SK-MEL-5 (cell line): ENCODE results near the gene PNMA6E. TPM values are rescaled to one million over a fixed set of nuclear protein-coding genes. Genes with fewer than 3 reads are reported as not detected.
A peak's percentile ranks its signal among the peaks of the same experiment; 100 is the strongest.

ENCODE experiments used
- DNase-seq: peaks from one replicate; pipeline ENCODE4 v3.0.0-alpha.2; 2016; ENCODE audit warnings: low read depth, low spot score
- in situ Hi-C: cut with HindIII; loops from 2 replicates; pipeline ENCODE4 v1.10.0; 2016; ENCODE audit warnings: low sequenced_read_pairs, high pct_unique_total_duplicates, low pct_unique_long_range_greater_than_20kb
- total RNA-seq: library from RNA; depleted of rRNA; stranded (reverse); fragments of >200 nt; shearing (Covaris generic); gene quantifications from 2 replicates; pipeline ENCODE4 v1.2.3, GENCODE V29; 2014

Gene PNMA6E
- total RNA-seq, 1 experiment from 2014 or later, result not detected

- in situ Hi-C loops, result no loop called here
- DNase-seq, result no peak
Observed at GRCh38 chrX:153440556-153441135, 39.5 kb upstream of the PNMA6E start.

DNA sequence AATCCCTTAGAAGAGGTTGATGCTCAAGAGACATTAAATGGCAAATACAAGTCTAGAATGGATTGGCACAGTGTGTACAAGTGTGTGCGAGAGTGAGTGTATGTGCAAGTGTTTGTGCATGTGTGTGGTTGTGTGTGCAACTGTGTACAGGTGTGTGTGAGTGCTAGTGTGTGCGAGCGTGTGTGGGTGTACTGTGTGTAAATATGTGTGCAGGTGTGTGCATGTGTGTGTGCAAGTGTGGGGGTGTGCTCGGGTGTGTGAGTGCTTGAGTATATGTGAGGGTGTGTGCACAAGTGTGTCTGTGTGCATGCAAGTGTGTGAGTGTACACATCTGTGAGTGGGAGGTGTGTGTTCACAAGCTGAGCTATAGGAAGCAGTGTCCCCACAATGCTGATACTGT is 38.8 kb upstream of the PNMA6E start:
- in situ Hi-C loops, result no loop called here

GRCh38 chrX:153438532-153438931 is 37.4 kb upstream of the PNMA6E start:
- peak; percentile 56 for DNase-seq
- in situ Hi-C loops, result no loop called here

More for the DNA sequence above, 38.8 kb upstream of the PNMA6E start:
- no peak for DNase-seq

DNA sequence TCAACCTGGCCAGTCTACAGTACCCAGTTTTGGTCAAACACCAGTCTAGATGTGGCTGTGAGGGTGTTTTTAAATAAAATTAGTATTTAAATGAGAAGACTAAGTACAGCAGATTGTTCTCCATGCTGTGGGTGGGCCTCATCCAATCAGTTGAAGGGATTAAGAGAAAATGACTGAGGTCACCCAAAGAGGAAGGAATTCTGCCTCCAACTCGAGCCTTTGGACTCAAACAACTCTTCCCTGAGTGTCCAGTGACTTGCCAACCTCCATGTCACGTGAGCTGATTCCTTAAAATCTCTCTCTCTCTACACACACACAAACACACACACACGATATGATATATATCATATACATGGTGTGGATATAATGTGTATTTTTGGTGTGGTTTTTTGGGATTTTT is 34.7 kb upstream of the PNMA6E start:
- DNase-seq, result no peak
- in situ Hi-C loops, result no loop called here

DNA sequence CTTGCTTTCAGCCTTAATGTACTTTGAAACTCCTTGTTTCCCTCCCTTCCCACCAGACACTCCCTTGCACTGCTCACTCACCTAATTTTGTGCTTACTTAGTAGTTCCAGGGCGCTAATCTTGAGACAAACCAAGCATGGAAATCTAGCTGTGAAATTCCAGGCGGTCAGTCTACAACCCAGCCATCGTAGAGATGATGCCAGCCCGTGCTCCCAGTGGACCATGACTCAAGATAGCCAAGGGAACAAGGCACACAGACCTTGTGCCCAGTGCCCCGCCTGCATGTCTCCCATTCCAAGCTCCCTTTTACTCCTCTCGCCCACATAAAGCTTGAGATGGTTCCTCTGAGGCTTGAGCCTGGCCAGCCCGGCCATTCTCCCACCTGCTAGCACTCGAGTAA is 33.7 kb upstream of the PNMA6E start:
- in situ Hi-C loops, result no loop called here
- DNase-seq, result no peak

DNA sequence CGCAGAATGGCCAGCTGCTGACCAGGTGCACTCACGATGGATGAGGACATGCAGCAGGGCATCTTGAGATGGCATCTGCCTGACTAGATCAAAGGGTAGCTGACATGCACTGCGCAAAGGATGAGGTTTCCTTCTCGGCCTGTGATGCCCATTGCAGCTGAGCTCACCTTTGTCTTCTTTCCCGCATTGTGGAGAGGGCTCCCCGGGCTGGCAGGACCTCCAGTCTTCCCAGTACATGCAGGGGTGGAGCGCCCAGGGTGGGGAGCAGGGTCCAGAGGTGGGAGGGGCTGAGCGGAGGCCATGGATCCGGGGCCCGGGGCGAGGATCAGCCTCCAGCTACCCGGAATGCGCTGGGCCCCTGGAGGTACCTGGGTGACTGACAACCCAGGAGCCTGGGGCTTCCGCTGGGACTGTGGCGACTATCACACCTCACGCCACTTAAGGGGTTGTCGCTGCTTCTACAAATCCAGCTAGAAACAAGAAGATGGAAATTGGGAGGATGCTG is 32.7 kb upstream of the PNMA6E start:
- DNase-seq, result no peak
- in situ Hi-C loops, result no loop called here

- in situ Hi-C loops, result no loop called here
- DNase-seq, result no peak
Observed at GRCh38 chrX:153433161-153433680, 32.1 kb upstream of the PNMA6E start.

- no peak for DNase-seq
- in situ Hi-C loops, result no loop called here
Observed at GRCh38 chrX:153430796-153431195, 29.6 kb upstream of the PNMA6E start.

DNA sequence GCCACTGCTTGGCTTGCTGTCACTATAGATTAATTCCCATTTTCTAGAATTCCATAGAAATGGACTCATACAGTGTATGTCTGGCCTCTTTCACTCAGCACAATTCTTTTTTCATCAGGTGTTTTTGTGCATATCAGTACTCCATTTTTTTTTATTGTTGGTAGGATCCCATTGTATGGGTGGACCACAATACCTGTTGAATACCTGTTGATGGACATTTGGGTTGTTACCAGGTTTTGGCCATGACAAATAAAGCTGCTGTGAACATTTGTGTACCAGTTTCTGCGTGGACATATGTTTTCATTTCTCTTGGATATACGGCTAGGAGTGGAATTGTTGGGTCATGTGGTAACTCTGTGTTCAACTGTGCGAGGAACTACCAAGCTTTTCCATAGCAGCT is 25.1 kb upstream of the PNMA6E start:
- no peak for DNase-seq
- in situ Hi-C loops, result no loop called here

DNA sequence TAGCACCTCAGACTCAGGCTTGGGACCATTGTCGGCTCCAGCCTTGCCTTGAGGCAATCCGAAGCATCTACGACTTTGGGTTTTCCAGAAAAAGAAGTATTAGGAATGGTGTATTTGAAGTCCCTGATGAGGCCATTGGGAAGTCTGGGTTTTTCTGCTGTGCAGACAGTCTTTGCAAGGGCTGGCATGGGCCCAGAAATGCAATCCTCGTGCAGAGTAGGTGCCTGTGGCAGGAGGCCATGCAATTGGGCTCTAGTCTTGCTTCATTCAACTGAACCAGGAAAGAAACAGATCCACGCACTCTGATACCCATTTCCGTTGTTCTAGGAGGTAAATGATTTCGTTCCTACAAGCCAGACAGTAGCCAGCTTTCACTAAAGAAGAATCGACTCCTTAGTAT is 22.5 kb upstream of the PNMA6E start:
- in situ Hi-C loops, result no loop called here
- DNase-seq, result no peak

DNA sequence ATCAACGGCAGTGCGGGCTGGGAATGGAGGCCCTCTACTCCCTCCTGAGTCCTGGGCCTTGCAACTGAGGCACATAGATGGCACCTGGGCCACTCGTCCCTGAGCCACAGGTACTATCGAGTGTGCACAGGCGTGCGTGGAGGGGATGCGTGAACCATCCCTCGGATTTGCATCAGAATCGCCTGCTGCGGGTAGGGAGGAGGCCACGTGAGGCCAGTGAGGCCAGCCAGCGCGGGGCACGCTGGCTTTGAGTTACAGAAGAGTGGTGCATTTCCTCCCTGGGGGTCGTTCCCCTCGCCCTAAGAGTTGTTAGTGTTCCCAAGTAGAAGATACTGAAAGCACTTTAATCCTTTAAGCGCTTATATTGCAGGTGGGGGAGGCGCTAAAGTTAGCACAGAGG is 20.7 kb upstream of the PNMA6E start:
- in situ Hi-C loops, result no loop called here
- DNase-seq, result no peak

DNA sequence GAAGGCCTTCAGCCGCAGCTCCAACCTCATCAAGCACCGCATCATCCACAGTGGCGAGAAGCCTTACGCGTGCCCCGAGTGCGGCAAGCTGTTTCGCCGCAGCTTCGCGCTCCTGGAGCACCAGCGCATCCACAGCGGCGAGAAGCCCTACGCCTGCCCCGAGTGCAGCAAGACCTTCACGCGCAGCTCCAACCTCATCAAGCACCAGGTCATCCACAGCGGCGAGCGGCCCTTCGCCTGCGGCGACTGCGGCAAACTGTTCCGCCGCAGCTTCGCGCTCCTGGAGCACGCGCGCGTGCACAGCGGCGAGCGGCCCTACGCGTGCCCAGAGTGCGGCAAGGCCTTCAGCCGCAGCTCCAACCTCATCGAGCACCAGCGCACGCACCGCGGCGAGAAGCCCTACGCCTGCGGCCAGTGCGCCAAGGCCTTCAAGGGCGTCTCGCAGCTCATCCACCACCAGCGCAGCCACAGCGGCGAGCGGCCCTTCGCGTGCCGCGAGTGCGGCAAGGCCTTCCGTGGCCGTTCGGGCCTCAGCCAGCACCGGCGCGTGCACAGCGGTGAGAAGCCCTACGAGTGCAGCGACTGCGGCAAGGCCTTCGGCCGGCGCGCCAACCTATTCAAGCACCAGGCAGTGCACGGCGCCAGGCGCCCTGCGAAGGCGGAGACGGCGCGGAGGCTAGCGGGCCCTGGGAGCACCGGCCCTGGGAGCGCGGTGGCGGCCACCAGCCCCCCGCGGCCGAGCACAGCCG is 19.9 kb upstream of the PNMA6E start:
- in situ Hi-C loops, result no loop called here
- no peak for DNase-seq

DNA sequence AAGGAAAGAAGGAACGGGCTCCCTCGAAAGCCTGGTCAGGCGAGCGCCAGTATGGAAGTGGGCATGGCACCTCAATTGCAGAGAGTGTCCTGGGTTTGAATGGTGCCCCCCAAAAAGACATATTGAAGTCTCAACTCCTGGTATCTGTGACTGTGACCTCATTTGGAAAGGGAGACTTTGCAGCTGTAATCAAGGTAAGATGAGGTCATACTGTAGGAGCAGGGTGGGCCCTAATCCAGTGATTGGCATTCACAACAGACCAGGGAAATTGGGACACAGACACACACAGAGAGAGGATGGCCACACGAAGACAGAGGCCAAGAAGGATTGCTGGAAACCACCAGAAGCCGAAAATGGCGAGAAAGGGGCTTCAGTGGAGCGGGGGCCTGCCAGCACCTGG is 16.5 kb upstream of the PNMA6E start:
- in situ Hi-C loops, result no loop called here
- DNase-seq, result no peak

GRCh38 chrX:153416781-153417450 is 15.8 kb upstream of the PNMA6E start:
- DNase-seq, result peak; percentile 13
- in situ Hi-C loops, result no loop called here

GRCh38 chrX:153414856-153415510 is 13.8 kb upstream of the PNMA6E start:
- no peak for DNase-seq
- in situ Hi-C loops, result no loop called here

GRCh38 chrX:153413731-153414130 is 12.6 kb upstream of the PNMA6E start:
- no peak for DNase-seq
- in situ Hi-C loops, result no loop called here

DNA sequence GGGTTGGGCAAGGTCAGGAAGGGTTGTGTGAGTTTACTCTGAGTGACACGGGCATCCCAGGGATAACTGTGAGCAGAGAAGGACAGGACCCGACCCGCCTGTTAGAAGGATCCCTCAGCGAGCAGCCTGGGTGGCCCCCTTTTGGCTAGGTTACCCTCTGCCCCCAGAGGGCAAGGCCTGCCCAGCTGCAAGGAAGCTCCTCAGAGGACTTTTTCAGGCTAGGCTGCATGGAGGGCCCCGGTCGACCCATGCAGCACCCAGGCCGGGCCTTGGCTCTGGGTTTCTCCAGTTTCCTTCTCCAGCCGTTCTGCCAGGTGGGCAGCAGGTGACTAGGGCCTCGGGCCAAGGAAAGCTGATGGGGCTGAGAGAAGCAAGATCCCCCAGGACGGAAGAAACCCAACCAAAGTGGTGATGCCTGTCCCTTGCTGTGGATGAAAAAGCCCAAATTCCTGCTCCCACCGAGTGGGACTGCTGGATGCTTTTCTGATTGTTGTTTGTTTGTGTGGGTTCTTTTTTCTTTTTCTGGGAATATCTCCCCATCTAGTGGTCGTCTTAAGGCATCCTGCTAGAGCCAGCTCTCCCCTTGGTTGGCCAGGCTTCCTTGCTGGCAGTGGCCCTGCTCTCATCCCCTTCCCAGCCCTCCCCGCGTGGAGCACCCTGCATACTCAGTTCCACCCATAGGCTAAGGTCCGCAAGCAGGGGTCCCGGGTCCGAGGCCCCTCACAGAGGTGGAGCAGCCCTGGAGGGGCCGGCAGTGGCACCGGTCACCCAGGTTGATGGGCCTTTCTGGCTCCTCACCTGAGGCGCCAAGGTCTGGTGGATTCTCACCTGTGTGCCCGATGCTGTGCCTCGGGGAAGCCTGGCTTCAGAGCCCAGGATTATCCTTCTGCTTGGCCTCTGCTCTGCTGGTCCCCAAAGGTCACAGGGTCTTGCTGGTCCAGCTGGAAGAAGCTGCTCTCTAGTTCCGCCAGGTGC is 11.9 kb upstream of the PNMA6E start:
- DNase-seq, result peak; percentile 19
- in situ Hi-C loops, result no loop called here
